K562 (cell line): Measurements from ENCODE around the gene PDZRN4. TPM values are rescaled to one million over a fixed set of nuclear protein-coding genes. Genes with fewer than 3 reads are reported as not detected.

Source experiments
- ATAC-seq: fragments of 200-7000 bp; cut with Tn5 transposase; 3 replicates; pipeline ENCODE4 v1.9.1; 2020; ENCODE audit warnings: moderate library complexity
- BruUV-seq: library from RNA; stranded (reverse); fragments of 400-500 nt; replicated peaks from 2 replicates; lab custom pipeline; 2021; lab: Mats Ljungman, UMichigan
- CTCF ChIA-PET: fragments of 300-600 bp; formaldehyde crosslinking; extraction: SDS; loops from one replicate; lab custom pipeline; 2021; ENCODE audit warnings: low intra/inter-chr PET ratio; lab: Yijun Ruan, JAX
- POLR2A ChIA-PET: fragments of 300-600, 350-650 bp; sonication (Branson Sonifier 250); formaldehyde crosslinking; extraction: SDS; loops from one replicate; lab custom pipeline; 2021; ENCODE audit warnings: antibody characterized with exemption, inconsistent platforms; lab: Yijun Ruan, JAX
- DNase-seq, 4 experiments: peaks; one replicate each; pipeline versions ENCODE4 v3.0.0 to v3.0.0-alpha.2; 2011 to 2018; ENCODE audit warnings: low spot score in 3 of 4, mixed read lengths in 3 of 4; ENCODE audit errors: extremely low read depth in 1 of 4
- FAIRE-seq: peaks from 2 replicates; lab custom pipeline; 2011; peaks lifted over from hg19 to GRCh38; lab: Jason Lieb, UNC
- H2AFZ ChIP-seq: 2 replicates; pipeline ENCODE4 v1.6.0; 2011; ENCODE audit warnings: low read depth, low read length, control low read depth, inconsistent platforms
- H3K27ac ChIP-seq: fragments of 200-600 bp; 3 replicates; pipeline ENCODE4 v1.8.0; 2011; ENCODE audit warnings: low read depth, mild to moderate bottlenecking, control low read depth, inconsistent platforms, low read length, moderate library complexity, mixed read lengths; ENCODE audit errors: extremely low read depth
- H3K27me3 ChIP-seq, 2 experiments: fragments of 300-600 bp in 1 of 2; 2 replicates in 1 of 2; 3 replicates in 1 of 2; pipeline versions ENCODE4 v1.6.0 to v1.8.0; 2011; ENCODE audit warnings: inconsistent platforms in 2 of 2, low read length in 2 of 2, mild to moderate bottlenecking in 1 of 2, mixed read lengths in 1 of 2, moderate library complexity in 1 of 2; ENCODE audit not compliant: control insufficient read depth in 2 of 2, insufficient read depth in 2 of 2
- H3K36me3 ChIP-seq: fragments of 300-600 bp; 3 replicates; pipeline ENCODE4 v1.8.0; 2011; ENCODE audit warnings: mild to moderate bottlenecking, low read length, inconsistent platforms; ENCODE audit not compliant: control insufficient read depth, insufficient read depth
- H3K4me1 ChIP-seq, 2 experiments: fragments of 200-600 bp in 1 of 2; replicated peaks in 1 of 2; 2 replicates in 1 of 2; 3 replicates in 1 of 2; pipeline versions ENCODE4 v1.5.1 to v1.8.0; 2011; ENCODE audit warnings: inconsistent platforms in 2 of 2, low read length in 2 of 2, mild to moderate bottlenecking in 1 of 2, mixed read lengths in 1 of 2, moderate library complexity in 1 of 2; ENCODE audit not compliant: control insufficient read depth in 2 of 2, insufficient read depth in 2 of 2
- H3K4me2 ChIP-seq: 2 replicates; pipeline ENCODE4 v1.6.1; 2011; ENCODE audit warnings: low read length, control low read depth, inconsistent platforms, mixed read lengths; ENCODE audit not compliant: insufficient read depth
- H3K4me3 ChIP-seq: fragments of 200-600 bp; sonication (generic), shearing (Covaris generic); 2 replicates; pipeline ENCODE4 v1.5.1; 2016; ENCODE audit warnings: control low read depth, inconsistent platforms
- H3K79me2 ChIP-seq: fragments of 200-600 bp; 3 replicates; pipeline ENCODE4 v1.8.0; 2011; ENCODE audit warnings: low read length, inconsistent platforms; ENCODE audit not compliant: control insufficient read depth, insufficient read depth
- H3K9ac ChIP-seq, 2 experiments: 2 replicates each; pipeline versions ENCODE4 v1.6.0 to v1.6.1; 2011; ENCODE audit warnings: low read depth in 2 of 2, low read length in 2 of 2, control low read depth in 1 of 2, inconsistent platforms in 1 of 2, mild to moderate bottlenecking in 1 of 2, mixed read lengths in 1 of 2; ENCODE audit not compliant: insufficient read depth in 1 of 2
- H3K9me1 ChIP-seq: one replicate; pipeline ENCODE4 v1.6.0; 2011; ENCODE audit warnings: inconsistent platforms, mild to moderate bottlenecking, low read length, moderate library complexity; ENCODE audit not compliant: control insufficient read depth, insufficient read depth
- H3K9me3 ChIP-seq: replicated peaks from 2 replicates; pipeline ENCODE4 v1.5.1; 2011; ENCODE audit warnings: low read depth, low read length, inconsistent platforms; ENCODE audit not compliant: control insufficient read depth, insufficient read depth
- H4K20me1 ChIP-seq: replicated peaks from 2 replicates; pipeline ENCODE4 v1.6.1; 2011; ENCODE audit warnings: low read length, inconsistent platforms, mixed read lengths; ENCODE audit not compliant: control insufficient read depth, insufficient read depth
- ARHGAP35 ChIP-seq: fragments of 450-650 bp; IDR thresholded peaks from 2 replicates; pipeline ENCODE4 v1.6.1; 2018; ENCODE audit not compliant: partially characterized antibody
- BDP1 ChIP-seq: IDR thresholded peaks from 3 replicates; pipeline ENCODE4 v1.6.1; 2011; ENCODE audit not compliant: insufficient read length, insufficient read depth
- CSDE1 ChIP-seq, 2 experiments: fragments of 450-650 bp; IDR thresholded peaks; 2 replicates each; pipeline ENCODE4 v1.6.1; 2016; ENCODE audit warnings: mild to moderate bottlenecking in 1 of 2
- FOXK1 ChIP-seq: sonication (generic); formaldehyde crosslinking; IDR thresholded peaks from 2 replicates; pipeline ENCODE4 v1.8.0; 2022; ENCODE audit warnings: missing genetic modification reagents, mild to moderate bottlenecking, borderline replicate concordance
- HNRNPH1 ChIP-seq: fragments of 200-400 bp; formaldehyde crosslinking; optimal IDR thresholded peaks from 2 replicates; pipeline ENCODE3; 2017; ENCODE audit warnings: low read depth, mild to moderate bottlenecking, low read length, moderate library complexity
- KDM5B ChIP-seq: fragments of 200-600 bp; sonication (generic); IDR thresholded peaks from 2 replicates; pipeline ENCODE4 v1.6.1; 2012; ENCODE audit warnings: low read depth, mild to moderate bottlenecking, moderate library complexity, low read length, control low read depth, inconsistent platforms; ENCODE audit not compliant: insufficient replicate concordance
- MAX ChIP-seq: sonication (generic); formaldehyde crosslinking; IDR thresholded peaks from 2 replicates; pipeline ENCODE4 v1.9.0; 2022; ENCODE audit warnings: mild to moderate bottlenecking, missing genetic modification reagents
- MCM2 ChIP-seq: fragments of 450-650 bp; IDR thresholded peaks from 2 replicates; pipeline ENCODE4 v1.6.1; 2017; ENCODE audit warnings: low read depth, mild to moderate bottlenecking
- PATZ1 ChIP-seq: fragments of 250-450 bp; sonication (Bioruptor Pico); IDR thresholded peaks from 2 replicates; pipeline ENCODE4 v1.5.0; 2020; ENCODE audit warnings: mild to moderate bottlenecking, borderline replicate concordance
- PHF20 ChIP-seq: fragments of 450-650 bp; IDR thresholded peaks from 2 replicates; pipeline ENCODE4 v1.6.1; 2018; ENCODE audit not compliant: partially characterized antibody
- PHF21A ChIP-seq: fragments of 450-650 bp; IDR thresholded peaks from 2 replicates; pipeline ENCODE4 v1.6.1; 2017; ENCODE audit warnings: low read depth, borderline replicate concordance
- ZBED1 ChIP-seq: IDR thresholded peaks from 2 replicates; pipeline ENCODE4 v1.6.1; 2014
- ZBTB17 ChIP-seq: fragments of 450-650 bp; formaldehyde crosslinking; IDR thresholded peaks from 2 replicates; pipeline ENCODE4 v1.4.0; 2020; ENCODE audit warnings: mild to moderate bottlenecking
- ZNF134 ChIP-seq: fragments of 250-450 bp; sonication (Bioruptor Pico); conservative IDR thresholded peaks from 2 replicates; pipeline ENCODE4 v1.4.0; 2020
- ZNF324 ChIP-seq: fragments of 250-450 bp; sonication (Bioruptor Pico); IDR thresholded peaks from 2 replicates; pipeline ENCODE4 v1.4.0; 2020; ENCODE audit warnings: mild to moderate bottlenecking
- WGBS: fragments of 100-300 bp; shearing (Covaris generic); methylation state at CpG from one replicate; pipeline ENCODE4 v1.1.6; 2016; ENCODE audit warnings: low coverage, mixed read lengths; ENCODE audit not compliant: insufficient coverage; ENCODE audit errors: missing lambda C conversion rate; 5-methylcytosine and 5-hydroxymethylcytosine counted together
- in situ Hi-C: fragments of 300-500 bp; cut with MboI; formaldehyde crosslinking; loops from 4 replicates; pipeline ENCODE4 v1.15.0; 2018; ENCODE audit warnings: inconsistent platforms, mixed read lengths
- intact Hi-C: fragments of 100-400 bp; cut with micrococcal nuclease; formaldehyde crosslinking; loops from 2 replicates; pipeline ENCODE4 v1.14.2; 2022
- polyA plus RNA-seq, 8 experiments: library from polyadenylated mRNA; depleted of rRNA in 4 of 8; stranded (reverse) in 5 of 8; unstranded in 3 of 8; fragments of >200 nt; fragmentation: Nextera tagmentation in 2 of 8; fragmentation: Illumina TruSeq in 1 of 8; extraction: Ambion mirVana in 2 of 8; extraction: Trizol in 1 of 8; gene quantifications; 2 replicates each; pipeline versions ENCODE4 v1.2.1 to v1.2.3, GENCODE V29; 2011 to 2014; ENCODE audit warnings: inconsistent platforms in 1 of 8, missing spikeins in 1 of 8
- total RNA-seq, 7 experiments: library from RNA; depleted of rRNA in 6 of 7; stranded (reverse); fragments of >200 nt in 6 of 7; fragmentation: Illumina TruSeq in 2 of 7; extraction: Trizol in 2 of 7; gene quantifications; 2 replicates each; pipeline versions ENCODE4 v1.2.1 to v1.2.3, GENCODE V29; 2011 to 2021; ENCODE audit warnings: low replicate concordance in 1 of 7
- TF ChIP-seq, protein P1 (sequence below): fragments of 450-650 bp; IDR thresholded peaks from 2 replicates; pipeline ENCODE4 v1.6.1; 2016; ENCODE audit warnings: antibody characterized with exemption

The PDZRN4 gene
- total and polyA plus RNA-seq, 9 of the 15 experiments (the other 6 are each of a cell fraction or from before 2014, with no cell fraction given), result not detected

GRCh38 chr12:41424651-41425050, 236.5 kb downstream of the PDZRN4 start:
- Histone ChIP-seq H2AFZ (no peak overlapping the region), H3K4me2 (no peak overlapping the region), H3K9me1 (no peaks in the 10 kb centered on the region), H3K27me3 (no peaks in the 10 kb centered on the region), H3K36me3 (no peaks in the 10 kb centered on the region), H3K9me3 (no peaks in the 10 kb centered on the region), H3K27ac (no peak overlapping the region), H3K9ac (no peak overlapping the region), H3K4me1 (no peaks in the 10 kb centered on the region), H3K79me2 (no peaks in the 10 kb centered on the region), H3K4me3 (no peak overlapping the region), H4K20me1 (no peaks in the 10 kb centered on the region)
- POLR2A ChIA-PET, result no interaction called here
- DNase-seq, result no peak
- TF ChIP-seq ZBTB17 (no peak), FOXK1 (CRISPR knock-in tag) (no peak), HNRNPH1 (no peak), CSDE1 (IDR thresholded peaks at IDR 0.05) (no peak), MAX (CRISPR knock-in tag) (no peak)
- ATAC-seq, result no peak
- CTCF ChIA-PET, result no interaction called here
- no peak for FAIRE-seq
- intact Hi-C loops (no loop called here), in situ Hi-C loops (no loop called here)
- no TSS peak for BruUV-seq
- WGBS, result 0% methylated on average over 1 of the region's 1 CpG

DNA sequence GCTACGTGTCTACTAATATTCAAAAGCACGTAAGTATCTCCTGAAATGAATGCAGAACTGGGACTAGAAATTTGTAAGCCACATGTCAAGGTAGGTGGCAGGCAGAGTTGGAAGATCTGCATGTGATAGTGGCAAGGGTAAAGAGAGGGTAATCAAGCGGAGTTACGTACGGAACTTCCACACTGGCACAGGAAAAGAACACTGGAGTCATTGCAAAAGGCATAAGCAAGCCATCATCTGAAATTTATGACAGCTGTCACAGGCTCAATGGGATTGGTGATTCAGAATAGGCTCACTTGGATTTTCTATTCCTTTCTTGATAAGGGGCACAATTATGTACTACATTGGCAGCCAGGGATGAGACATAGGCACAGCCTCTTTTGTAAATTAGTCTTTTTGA, 245.3 kb downstream of the PDZRN4 start:
- ChIA-PET POLR2A (no interaction called here), CTCF (no interaction called here)
- Histone ChIP-seq H3K27me3 (no peaks in the 10 kb centered on the region), H2AFZ (no peak overlapping the region), H3K79me2 (no peaks in the 10 kb centered on the region), H3K36me3 (no peaks in the 10 kb centered on the region), H4K20me1 (no peaks in the 10 kb centered on the region), H3K27ac (no peak overlapping the region), H3K4me1 (no peaks in the 10 kb centered on the region), H3K4me3 (no peak overlapping the region), H3K9me3 (no peaks in the 10 kb centered on the region), H3K4me2 (no peak overlapping the region), H3K9me1 (no peaks in the 10 kb centered on the region), H3K9ac (no peak overlapping the region)
- ATAC-seq, result no peak
- BruUV-seq, result no TSS peak
- no peak for DNase-seq
- intact Hi-C loops (no loop called here), in situ Hi-C loops (no loop called here)
- 0% methylated on average over 5 of the region's 5 CpGs for WGBS
- FAIRE-seq, result no peak
- TF ChIP-seq PATZ1 (no peak), ZBED1 (no peak), PHF20 (no peak), ZNF134 (CRISPR knock-in tag) (no peak), KDM5B (no peak), ZNF324 (CRISPR knock-in tag) (no peak), PHF21A (no peak), BDP1 (no peak), MCM2 (no peak), ARHGAP35 (no peak)
- TF ChIP-seq, protein P1, sequence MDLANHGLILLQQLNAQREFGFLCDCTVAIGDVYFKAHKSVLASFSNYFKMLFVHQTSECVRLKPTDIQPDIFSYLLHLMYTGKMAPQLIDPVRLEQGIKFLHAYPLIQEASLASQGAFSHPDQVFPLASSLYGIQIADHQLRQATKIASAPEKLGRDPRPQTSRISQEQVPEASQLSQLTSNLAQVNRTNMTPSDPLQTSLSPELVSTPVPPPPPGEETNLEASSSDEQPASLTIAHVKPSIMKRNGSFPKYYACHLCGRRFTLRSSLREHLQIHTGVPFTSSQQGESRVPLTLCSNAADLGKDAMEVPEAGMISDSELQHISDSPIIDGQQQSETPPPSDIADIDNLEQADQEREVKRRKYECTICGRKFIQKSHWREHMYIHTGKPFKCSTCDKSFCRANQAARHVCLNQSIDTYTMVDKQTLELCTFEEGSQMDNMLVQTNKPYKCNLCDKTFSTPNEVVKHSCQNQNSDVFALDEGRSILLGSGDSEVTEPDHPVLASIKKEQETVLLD, result no peak
